Mucosa of rectum (tissue), 2 donors: Measurements from ENCODE around the gene USP10.

Source experiments
- H3K27ac ChIP-seq, 2 donors: one replicate each; pipeline ENCODE4 v1.7.0; 2013; ENCODE audit warnings: inconsistent platforms in 2 of 2, low read depth in 2 of 2, low read length in 2 of 2
- H3K27me3 ChIP-seq, 2 donors: one replicate each; pipeline ENCODE4 v1.7.0; 2013; ENCODE audit warnings: low read length in 2 of 2; ENCODE audit not compliant: control insufficient read depth in 2 of 2, insufficient read depth in 2 of 2
- H3K36me3 ChIP-seq, 2 donors: one replicate each; pipeline ENCODE4 v1.7.0; 2013; ENCODE audit warnings: low read length in 2 of 2; ENCODE audit not compliant: control insufficient read depth in 2 of 2, insufficient read depth in 2 of 2
- H3K4me1 ChIP-seq, 2 donors: one replicate each; pipeline ENCODE4 v1.7.0; 2013; ENCODE audit warnings: low read length in 2 of 2, mild to moderate bottlenecking in 1 of 2; ENCODE audit not compliant: control insufficient read depth in 2 of 2, insufficient read depth in 2 of 2
- H3K4me3 ChIP-seq, 2 donors: one replicate each; pipeline ENCODE4 v1.7.0; 2013; ENCODE audit warnings: low read length in 2 of 2
- H3K9ac ChIP-seq, 2 donors: one replicate each; pipeline ENCODE4 v1.7.0; 2013; ENCODE audit warnings: low read length in 2 of 2, low read depth in 1 of 2, mild to moderate bottlenecking in 1 of 2
- H3K9me3 ChIP-seq, 2 donors: one replicate each; pipeline ENCODE4 v1.7.0; 2013; ENCODE audit warnings: low read length in 2 of 2; ENCODE audit not compliant: control insufficient read depth in 2 of 2
- donor health status: healthy.
- donor health status: Normal muscosa, but diverticular disease.

USP10 gene

GRCh38 chr16:84712138-84712671 is 12.4 kb downstream of the USP10 start:
- H3K9me3 ChIP-seq: no peaks in the 10 kb centered on the region
- peaks cover 6 to 8% of the 10 kb centered on the region in 2 donors for H3K36me3 ChIP-seq
- H3K4me1 ChIP-seq: no peaks in the 10 kb centered on the region
- no peak overlapping the region for H3K9ac ChIP-seq
- H3K27ac ChIP-seq: no peak overlapping the region
- H3K4me3 ChIP-seq: no peak overlapping the region
- no peaks in the 10 kb centered on the region for H3K27me3 ChIP-seq

- no peaks in the 10 kb centered on the region for H3K9me3 ChIP-seq
- no peak overlapping the region for H3K9ac ChIP-seq
- H3K36me3 ChIP-seq: peaks cover 6 to 8% of the 10 kb centered on the region in 2 donors
- no peaks in the 10 kb centered on the region for H3K4me1 ChIP-seq
- H3K4me3 ChIP-seq: no peak overlapping the region
- H3K27me3 ChIP-seq: no peaks in the 10 kb centered on the region
- no peak overlapping the region for H3K27ac ChIP-seq
Observed at GRCh38 chr16:84712801-84713775, 13.3 kb downstream of the USP10 start.

GRCh38 chr16:84714028-84714427 is 14.2 kb downstream of the USP10 start:
- no peaks in the 10 kb centered on the region for H3K27me3 ChIP-seq
- H3K27ac ChIP-seq: no peak overlapping the region
- no peak overlapping the region for H3K4me3 ChIP-seq
- H3K9ac ChIP-seq: no peak overlapping the region
- no peaks in the 10 kb centered on the region for H3K9me3 ChIP-seq
- H3K36me3 ChIP-seq: peaks cover 4 to 7% of the 10 kb centered on the region in 2 donors
- H3K4me1 ChIP-seq: no peaks in the 10 kb centered on the region

- Histone ChIP-seq H3K27ac (no peak overlapping the region), H3K4me1 (no peaks in the 10 kb centered on the region), H3K4me3 (no peak overlapping the region)
Observed at GRCh38 chr16:84715424-84715823, 15.6 kb downstream of the USP10 start.

GRCh38 chr16:84715854-84716253 is 16.1 kb downstream of the USP10 start:
- no peak overlapping the region for H3K4me3 ChIP-seq
- H3K9me3 ChIP-seq: no peaks in the 10 kb centered on the region
- H3K36me3 ChIP-seq: peaks cover 4% of the 10 kb centered on the region in 2 donors
- no peaks in the 10 kb centered on the region for H3K4me1 ChIP-seq
- no peak overlapping the region for H3K9ac ChIP-seq
- H3K27me3 ChIP-seq: no peaks in the 10 kb centered on the region
- no peak overlapping the region for H3K27ac ChIP-seq

More at GRCh38 chr16:84715424-84715823, 15.6 kb downstream of the USP10 start:
- Histone ChIP-seq H3K27me3 (no peaks in the 10 kb centered on the region), H3K9me3 (no peaks in the 10 kb centered on the region), H3K9ac (no peak overlapping the region), H3K36me3 (peaks cover 4% of the 10 kb centered on the region in 2 donors)

GRCh38 chr16:84716740-84717139 is 16.9 kb downstream of the USP10 start:
- no peak overlapping the region for H3K4me3 ChIP-seq
- H3K27ac ChIP-seq: no peak overlapping the region
- no peaks in the 10 kb centered on the region for H3K27me3 ChIP-seq
- no peaks in the 10 kb centered on the region for H3K9me3 ChIP-seq
- H3K9ac ChIP-seq: no peak overlapping the region
- peaks cover 4% of the 10 kb centered on the region in 2 donors for H3K36me3 ChIP-seq
- no peaks in the 10 kb centered on the region for H3K4me1 ChIP-seq

- Histone ChIP-seq H3K4me1 (no peaks in the 10 kb centered on the region), H3K4me3 (no peak overlapping the region), H3K36me3 (peaks cover 4% of the 10 kb centered on the region in 2 donors), H3K27me3 (no peaks in the 10 kb centered on the region), H3K9ac (no peak overlapping the region), H3K9me3 (no peaks in the 10 kb centered on the region), H3K27ac (no peak overlapping the region)
Observed at GRCh38 chr16:84717484-84717883, 17.7 kb downstream of the USP10 start.

GRCh38 chr16:84720177-84720579 is 20.4 kb downstream of the USP10 start:
- no peak overlapping the region for H3K4me3 ChIP-seq
- H3K27me3 ChIP-seq: no peaks in the 10 kb centered on the region
- no peaks in the 10 kb centered on the region for H3K9me3 ChIP-seq
- peaks cover 12 to 16% of the 10 kb centered on the region in 2 donors for H3K4me1 ChIP-seq
- no peak overlapping the region for H3K9ac ChIP-seq
- H3K27ac ChIP-seq: no peak overlapping the region
- peaks cover 4% of the 10 kb centered on the region in 2 donors for H3K36me3 ChIP-seq

- peaks cover 22 to 30% of the 10 kb centered on the region in 2 donors for H3K4me1 ChIP-seq
Observed at GRCh38 chr16:84722068-84722467, 22.3 kb downstream of the USP10 start.

GRCh38 chr16:84723906-84724305 is 24.1 kb downstream of the USP10 start:
- no peak overlapping the region for H3K4me3 ChIP-seq
- H3K9me3 ChIP-seq: no peaks in the 10 kb centered on the region
- H3K4me1 ChIP-seq: peaks cover 23 to 31% of the 10 kb centered on the region in 2 donors
- no peaks in the 10 kb centered on the region for H3K36me3 ChIP-seq
- H3K9ac ChIP-seq: no peak overlapping the region
- peak overlapping the region in 1 of 2 donors; percentile 67 for H3K27ac ChIP-seq
- no peaks in the 10 kb centered on the region for H3K27me3 ChIP-seq

More at GRCh38 chr16:84722068-84722467, 22.3 kb downstream of the USP10 start:
- no peaks in the 10 kb centered on the region for H3K9me3 ChIP-seq
- no peak overlapping the region for H3K27ac ChIP-seq
- H3K4me3 ChIP-seq: no peak overlapping the region
- no peaks in the 10 kb centered on the region for H3K36me3 ChIP-seq
- no peaks in the 10 kb centered on the region for H3K27me3 ChIP-seq
- no peak overlapping the region for H3K9ac ChIP-seq
